Fibroblast of lung (primary cell): ENCODE results near the gene SEPTIN2. TPM values are rescaled to one million over a fixed set of nuclear protein-coding genes. Genes with fewer than 3 reads are reported as not detected.
A peak's percentile ranks its signal among the peaks of the same experiment; 100 is the strongest.

Experiments
- DNase-seq, 2 donors: peaks; one replicate each; pipeline versions ENCODE4 v3.0.0 to v3.0.0-alpha.2; 2010; ENCODE audit warnings: low read depth in 2 of 2
- H2AFZ ChIP-seq: 2 replicates; pipeline ENCODE4 v1.5.1; 2012; ENCODE audit warnings: low read length, control low read depth, inconsistent platforms
- H3K27ac ChIP-seq: 2 replicates; pipeline ENCODE4 v1.5.1; 2011; ENCODE audit warnings: low read length, control low read depth; ENCODE audit not compliant: insufficient read depth
- H3K27me3 ChIP-seq: 2 replicates; pipeline ENCODE4 v1.5.1; 2011; ENCODE audit warnings: mild to moderate bottlenecking, low read length; ENCODE audit not compliant: control insufficient read depth, insufficient read depth
- H3K36me3 ChIP-seq: 2 replicates; pipeline ENCODE4 v1.5.1; 2011; ENCODE audit warnings: low read length; ENCODE audit not compliant: control insufficient read depth, insufficient read depth
- H3K4me1 ChIP-seq: 2 replicates; pipeline ENCODE4 v1.5.1; 2011; ENCODE audit warnings: low read length; ENCODE audit not compliant: control insufficient read depth, insufficient read depth; ENCODE audit errors: extremely low read depth
- H3K4me2 ChIP-seq: 2 replicates; pipeline ENCODE4 v1.5.1; 2011; ENCODE audit warnings: low read length, control low read depth; ENCODE audit not compliant: insufficient read depth; ENCODE audit errors: extremely low read depth
- H3K4me3 ChIP-seq, 4 experiments: fragments of 200-600 bp in 1 of 4; sonication (generic) in 1 of 4; replicated peaks in 1 of 4; 2 replicates each; pipeline ENCODE4 v1.5.1; 2011 to 2016; ENCODE audit warnings: low read length in 4 of 4, low read depth in 3 of 4, mild to moderate bottlenecking in 3 of 4, control low read depth in 2 of 4, inconsistent platforms in 1 of 4, mixed read lengths in 1 of 4; ENCODE audit not compliant: insufficient read depth in 1 of 4; ENCODE audit errors: control extremely low read depth in 1 of 4
- H3K79me2 ChIP-seq: 2 replicates; pipeline ENCODE4 v1.5.1; 2012; ENCODE audit warnings: mild to moderate bottlenecking, low read length, inconsistent platforms; ENCODE audit not compliant: control insufficient read depth, insufficient read depth
- H3K9ac ChIP-seq: 2 replicates; pipeline ENCODE4 v1.5.1; 2011; ENCODE audit warnings: mild to moderate bottlenecking, low read length, control low read depth; ENCODE audit not compliant: insufficient read depth
- H3K9me3 ChIP-seq: 2 replicates; pipeline ENCODE4 v1.5.1; 2012; ENCODE audit warnings: low read depth, low read length; ENCODE audit not compliant: control insufficient read depth, insufficient read depth
- H4K20me1 ChIP-seq: 2 replicates; pipeline ENCODE4 v1.5.1; 2011; ENCODE audit warnings: low read length; ENCODE audit not compliant: control insufficient read depth, insufficient read depth; ENCODE audit errors: extremely low read depth
- CTCF ChIP-seq, 2 donors: IDR thresholded peaks in 1 of 2; conservative IDR thresholded peaks in 1 of 2; 1 replicate in 1 of 2; 2 replicates in 1 of 2; pipeline ENCODE4 v1.5.1; 2011 to 2012; ENCODE audit warnings: low read length in 2 of 2, control low read depth in 1 of 2, inconsistent platforms in 1 of 2, low read depth in 1 of 2, mild to moderate bottlenecking in 1 of 2
- EZH2 ChIP-seq: IDR thresholded peaks from 2 replicates; pipeline ENCODE4 v1.5.1; 2012; ENCODE audit warnings: low read length, control low read depth, mild to moderate bottlenecking; ENCODE audit errors: missing control alignments
- polyA plus RNA-seq, 2 donors: library from polyadenylated mRNA; depleted of rRNA in 1 of 2; stranded (reverse) in 1 of 2; unstranded in 1 of 2; fragments of >200 nt; gene quantifications; 2 replicates each; pipeline ENCODE4 v1.2.1, GENCODE V29; 2011 to 2012; ENCODE audit warnings: missing spikeins in 1 of 2
- total RNA-seq: library from RNA; depleted of rRNA; stranded (reverse); fragments of >200 nt; gene quantifications from 2 replicates; pipeline ENCODE4 v1.2.1, GENCODE V29; 2014

The SEPTIN2 gene
- total and polyA plus RNA-seq, 2 donors (not counting 1 experiment from before 2014, with no cell fraction given) = 403 to 927 TPM

GRCh38 chr2:241285596-241285995 is 30.1 kb upstream of the SEPTIN2 start:
- H3K36me3 ChIP-seq = no peaks in the 10 kb centered on the region
- no peak overlapping the region for H3K4me3 ChIP-seq
- H3K9ac ChIP-seq = no peak overlapping the region
- TF ChIP-seq EZH2 = no peak
- no peak for TF ChIP-seq CTCF (conservative IDR thresholded peaks at IDR 0.05 in 1 of 2, IDR thresholded peaks at IDR 0.05 in 1 of 2; ENCODE audit: low read depth in 1 of 2, low read length in 2 of 2)
- H3K27me3 ChIP-seq = no peaks in the 10 kb centered on the region
- H3K4me1 ChIP-seq = no peaks in the 10 kb centered on the region
- no peak overlapping the region for H3K4me2 ChIP-seq
- H4K20me1 ChIP-seq = no peaks in the 10 kb centered on the region
- no peak overlapping the region for H3K27ac ChIP-seq
- H2AFZ ChIP-seq = no peak overlapping the region
- no peaks in the 10 kb centered on the region for H3K9me3 ChIP-seq
- no peak for DNase-seq
- H3K79me2 ChIP-seq = peaks cover 71% of the 10 kb centered on the region

DNA sequence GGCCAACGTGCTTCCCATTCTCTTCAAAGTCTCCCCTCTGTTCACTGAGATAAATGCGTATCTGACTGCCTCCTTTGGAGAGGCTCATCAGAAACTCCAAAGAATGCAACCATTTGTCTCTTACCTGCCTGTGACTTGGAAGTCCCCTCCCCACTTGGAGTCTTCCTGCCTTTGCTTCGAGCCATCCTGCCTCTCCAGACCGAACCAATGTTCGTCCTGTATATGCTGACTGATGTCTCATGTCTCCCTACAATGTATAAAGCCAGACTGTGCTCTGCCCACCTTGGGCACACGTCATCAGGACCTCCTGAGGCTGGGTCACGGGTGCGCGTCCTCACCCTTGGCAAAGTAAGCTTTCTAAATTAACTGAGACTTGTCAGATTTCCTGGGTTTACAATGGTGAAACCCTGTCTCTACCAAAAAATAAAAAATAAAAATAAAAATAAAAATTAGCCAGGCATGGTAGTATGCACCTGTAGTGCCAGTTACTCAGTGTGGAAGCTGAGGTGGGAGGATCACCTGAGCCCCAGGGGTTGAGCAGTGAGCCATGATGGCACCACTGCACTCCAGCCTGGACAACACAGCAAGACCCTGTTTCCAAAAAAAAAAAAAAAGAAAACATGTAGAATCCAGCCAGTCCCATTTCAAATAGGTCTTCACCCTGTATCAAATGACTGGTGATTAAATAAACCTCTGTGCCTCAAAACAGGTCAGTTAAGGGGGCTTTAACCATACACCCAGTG is 29.2 kb upstream of the SEPTIN2 start:
- no peaks in the 10 kb centered on the region for H3K27me3 ChIP-seq
- H3K9me3 ChIP-seq = no peaks in the 10 kb centered on the region
- H3K27ac ChIP-seq = no peak overlapping the region
- peaks cover 74% of the 10 kb centered on the region for H3K79me2 ChIP-seq
- H4K20me1 ChIP-seq = no peaks in the 10 kb centered on the region
- no peak overlapping the region for H3K9ac ChIP-seq
- no peak overlapping the region for H3K4me2 ChIP-seq
- TF ChIP-seq CTCF (conservative IDR thresholded peaks at IDR 0.05 in 1 of 2, IDR thresholded peaks at IDR 0.05 in 1 of 2; ENCODE audit: low read depth in 1 of 2, low read length in 2 of 2) = no peak
- no peak for TF ChIP-seq EZH2
- no peak overlapping the region for H2AFZ ChIP-seq
- H3K4me1 ChIP-seq = no peaks in the 10 kb centered on the region
- H3K4me3 ChIP-seq = no peak overlapping the region
- H3K36me3 ChIP-seq = no peaks in the 10 kb centered on the region
- DNase-seq = peak in 1 of 2 donors; percentile 46

GRCh38 chr2:241288324-241288888 is 27.3 kb upstream of the SEPTIN2 start:
- Histone ChIP-seq H3K9me3 (no peaks in the 10 kb centered on the region), H3K4me1 (no peaks in the 10 kb centered on the region), H3K4me3 (no peak overlapping the region), H4K20me1 (no peaks in the 10 kb centered on the region), H3K79me2 (peaks cover 82% of the 10 kb centered on the region), H2AFZ (no peak overlapping the region), H3K9ac (no peak overlapping the region), H3K27ac (no peak overlapping the region), H3K4me2 (no peak overlapping the region), H3K27me3 (no peaks in the 10 kb centered on the region), H3K36me3 (no peaks in the 10 kb centered on the region)
- TF ChIP-seq EZH2 (no peak), CTCF (conservative IDR thresholded peaks at IDR 0.05 in 1 of 2, IDR thresholded peaks at IDR 0.05 in 1 of 2; ENCODE audit: low read depth in 1 of 2, low read length in 2 of 2) (no peak)
- DNase-seq = no peak
